Measurements from ENCODE around the gene RBBP8. TPM values are rescaled to one million over a fixed set of nuclear protein-coding genes. Genes with fewer than 3 reads are reported as not detected.

The RBBP8 gene
- total RNA-seq, 6 donors from 2014 or later = 10.9 to 78.2 (median 30.3) TPM

DNA sequence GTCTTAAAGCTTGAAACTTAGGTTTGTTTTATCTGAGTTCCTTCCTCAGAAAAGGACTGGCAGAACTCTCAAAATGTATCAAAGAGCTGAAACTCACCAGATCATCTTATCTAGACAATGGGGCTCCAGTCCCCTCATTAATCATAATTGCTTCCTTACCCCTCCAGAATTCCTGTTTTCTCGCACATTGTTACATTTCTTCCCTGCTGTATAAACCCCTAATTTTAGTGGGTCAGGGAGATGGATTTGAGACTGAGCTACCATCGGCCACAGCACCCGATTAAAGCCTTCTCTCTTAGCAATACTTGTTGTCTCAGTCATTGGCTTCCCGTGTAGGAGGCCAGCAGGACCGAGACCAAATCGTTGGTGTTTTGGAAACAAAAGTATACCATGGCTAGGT, 130.4 kb downstream of the RBBP8 start:
- H3K4me3 ChIP-seq = no peak overlapping the region
- peaks cover 0 to 3% (median under 1%) of the 10 kb centered on the region in 4 donors for H3K4me1 ChIP-seq
- TF ChIP-seq POLR2AphosphoS5 (IDR thresholded peaks at IDR 0.05) = no peak
- 95 to 96% methylated on average over 6 of the region's 6 CpGs for WGBS, 2 donors
- H3K27ac ChIP-seq = no peak overlapping the region
- no peak for DNase-seq
- no peaks in the 10 kb centered on the region for H3K27me3 ChIP-seq
- H3K9me3 ChIP-seq = no peaks in the 10 kb centered on the region
- no peak for ATAC-seq (ENCODE audit: low FRiP score in 2 of 2)
- no peaks in the 10 kb centered on the region for H3K36me3 ChIP-seq

- WGBS, 2 donors = 86 to 95% methylated on average over 4 of the region's 4 CpGs
- TF ChIP-seq EP300 (IDR thresholded peaks at IDR 0.05) (no peak), POLR2AphosphoS5 (IDR thresholded peaks at IDR 0.05) (no peak), POLR2A (IDR thresholded peaks at IDR 0.05) (no peak)
- TF ChIP-seq, protein P1, sequence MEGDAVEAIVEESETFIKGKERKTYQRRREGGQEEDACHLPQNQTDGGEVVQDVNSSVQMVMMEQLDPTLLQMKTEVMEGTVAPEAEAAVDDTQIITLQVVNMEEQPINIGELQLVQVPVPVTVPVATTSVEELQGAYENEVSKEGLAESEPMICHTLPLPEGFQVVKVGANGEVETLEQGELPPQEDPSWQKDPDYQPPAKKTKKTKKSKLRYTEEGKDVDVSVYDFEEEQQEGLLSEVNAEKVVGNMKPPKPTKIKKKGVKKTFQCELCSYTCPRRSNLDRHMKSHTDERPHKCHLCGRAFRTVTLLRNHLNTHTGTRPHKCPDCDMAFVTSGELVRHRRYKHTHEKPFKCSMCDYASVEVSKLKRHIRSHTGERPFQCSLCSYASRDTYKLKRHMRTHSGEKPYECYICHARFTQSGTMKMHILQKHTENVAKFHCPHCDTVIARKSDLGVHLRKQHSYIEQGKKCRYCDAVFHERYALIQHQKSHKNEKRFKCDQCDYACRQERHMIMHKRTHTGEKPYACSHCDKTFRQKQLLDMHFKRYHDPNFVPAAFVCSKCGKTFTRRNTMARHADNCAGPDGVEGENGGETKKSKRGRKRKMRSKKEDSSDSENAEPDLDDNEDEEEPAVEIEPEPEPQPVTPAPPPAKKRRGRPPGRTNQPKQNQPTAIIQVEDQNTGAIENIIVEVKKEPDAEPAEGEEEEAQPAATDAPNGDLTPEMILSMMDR (IDR thresholded peaks at IDR 0.05) = no peak
- peaks cover 0 to 12% (median 2%) of the 10 kb centered on the region in 4 donors for H3K4me1 ChIP-seq
- ATAC-seq (ENCODE audit: low FRiP score in 2 of 2) (no peak), DNase-seq (no peak)
- H3K4me3 ChIP-seq = no peak overlapping the region
- no peak overlapping the region for H3K27ac ChIP-seq
- H3K36me3 ChIP-seq = no peaks in the 10 kb centered on the region
- no peaks in the 10 kb centered on the region for H3K27me3 ChIP-seq
- no peaks in the 10 kb centered on the region for H3K9me3 ChIP-seq
Measured at GRCh38 chr18:23065234-23065806, 132.2 kb downstream of the RBBP8 start.

- peaks cover 0 to 17% (median 2%) of the 10 kb centered on the region in 4 donors for H3K4me1 ChIP-seq
- no peaks in the 10 kb centered on the region for H3K27me3 ChIP-seq
- DNase-seq (no peak), ATAC-seq (ENCODE audit: low FRiP score in 2 of 2) (no peak)
- 55 to 78% methylated on average over 7 of the region's 7 CpGs for WGBS, 2 donors
- H3K27ac ChIP-seq = no peak overlapping the region
- H3K9me3 ChIP-seq = no peaks in the 10 kb centered on the region
- H3K4me3 ChIP-seq = no peak overlapping the region
- TF ChIP-seq EP300 (IDR thresholded peaks at IDR 0.05) (no peak), POLR2A (IDR thresholded peaks at IDR 0.05) (no peak), POLR2AphosphoS5 (IDR thresholded peaks at IDR 0.05) (no peak)
- TF ChIP-seq, protein P1 (IDR thresholded peaks at IDR 0.05) = no peak
- H3K36me3 ChIP-seq = no peaks in the 10 kb centered on the region
Measured at GRCh38 chr18:23066060-23066459, 132.9 kb downstream of the RBBP8 start.

DNA sequence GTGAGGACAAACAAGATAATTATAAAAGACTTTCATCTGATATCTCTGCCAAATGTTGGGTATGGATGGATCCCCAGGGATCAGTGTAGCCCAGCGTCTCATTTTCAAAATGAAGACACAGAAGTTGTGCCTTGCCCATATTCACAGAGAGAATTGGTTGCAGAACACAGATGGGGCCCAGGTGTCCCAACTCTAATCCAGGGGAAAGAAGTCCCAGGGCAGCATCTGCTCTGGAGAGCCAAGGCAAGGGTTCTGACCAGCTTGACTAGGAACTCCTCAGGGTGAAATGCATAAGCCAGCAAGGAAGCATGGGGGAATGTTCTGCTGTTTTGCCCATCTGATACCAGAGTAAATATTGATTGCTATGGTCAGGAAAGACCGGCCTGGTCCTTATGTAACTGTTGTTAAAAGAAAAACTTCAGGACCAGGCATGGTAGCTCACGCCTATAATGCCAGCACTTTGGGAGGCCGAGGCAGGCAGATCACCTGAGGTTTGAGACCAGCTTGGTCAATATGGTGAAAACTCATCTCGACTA, 133.4 kb downstream of the RBBP8 start:
- no peaks in the 10 kb centered on the region for H3K9me3 ChIP-seq
- no peak overlapping the region for H3K4me3 ChIP-seq
- no peak overlapping the region for H3K27ac ChIP-seq
- H3K4me1 ChIP-seq = peaks cover 2 to 17% (median 3%) of the 10 kb centered on the region in 4 donors
- no peaks in the 10 kb centered on the region for H3K27me3 ChIP-seq
- 92 to 98% methylated on average over 5 of the region's 5 CpGs for WGBS, 2 donors
- no peak for ATAC-seq (ENCODE audit: low FRiP score in 2 of 2)
- DNase-seq = no peak
- H3K36me3 ChIP-seq = no peaks in the 10 kb centered on the region
- TF ChIP-seq POLR2AphosphoS5 (IDR thresholded peaks at IDR 0.05) (no peak), EP300 (IDR thresholded peaks at IDR 0.05) (no peak), POLR2A (IDR thresholded peaks at IDR 0.05) (no peak)
- TF ChIP-seq, protein P1 (IDR thresholded peaks at IDR 0.05) = no peak

DNA sequence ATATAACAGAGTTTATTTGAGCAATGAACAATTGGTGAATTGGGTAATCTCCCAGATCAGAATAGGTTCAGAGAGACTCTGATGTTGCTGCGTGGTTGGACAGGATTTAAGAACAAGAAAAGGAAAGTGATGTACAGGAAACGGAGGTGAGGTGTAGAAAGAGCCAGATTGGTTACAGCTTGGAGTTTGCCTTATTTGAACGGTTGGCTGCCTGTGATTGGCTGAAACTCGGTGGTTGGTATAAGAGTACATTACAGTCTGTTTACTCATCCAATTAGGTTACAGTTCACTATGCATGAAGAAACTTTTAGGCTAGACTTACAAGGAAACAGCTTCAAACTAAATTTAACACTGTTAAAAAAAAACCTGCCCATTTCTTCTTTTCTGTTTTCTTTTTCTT, 134.1 kb downstream of the RBBP8 start:
- no peak for ATAC-seq (ENCODE audit: low FRiP score in 2 of 2)
- Histone ChIP-seq H3K27ac (no peak overlapping the region), H3K4me3 (no peak overlapping the region), H3K36me3 (no peaks in the 10 kb centered on the region), H3K4me1 (peaks cover 4 to 24% (median 9%) of the 10 kb centered on the region in 4 donors), H3K27me3 (no peaks in the 10 kb centered on the region), H3K9me3 (no peaks in the 10 kb centered on the region)
- no peak for TF ChIP-seq POLR2A (IDR thresholded peaks at IDR 0.05)
- no peak for TF ChIP-seq EP300 (IDR thresholded peaks at IDR 0.05)
- TF ChIP-seq POLR2AphosphoS5 (IDR thresholded peaks at IDR 0.05) = no peak
- TF ChIP-seq, protein P1 (IDR thresholded peaks at IDR 0.05) = no peak
- 56 to 69% methylated on average over 4 of the region's 4 CpGs for WGBS, 2 donors
- no peak for DNase-seq

Data from upper lobe of left lung (tissue), 6 donors.